ACC112 (cell line): ENCODE data around the gene USP32.
"Not testable (repeated sequence)": the region's sequence is repeated elsewhere in the genome, so short reads cannot be mapped to it uniquely, and the experiment has no call there.

Experiments
- H2AFZ ChIP-seq: fragments of 200-600 bp; sonication (generic); one replicate; pipeline ENCODE4 v1.6.0; 2017; ENCODE audit warnings: antibody characterized with exemption, low read length; ENCODE audit not compliant: unreplicated experiment
- H3K27ac ChIP-seq: fragments of 200-600 bp; sonication (generic); 2 replicates; pipeline ENCODE4 v1.5.1; 2014; ENCODE audit warnings: low read depth, mild to moderate bottlenecking, antibody characterized with exemption, low read length, moderate library complexity
- H3K27me3 ChIP-seq: fragments of 200-600 bp; sonication (generic); 2 replicates; pipeline ENCODE4 v1.6.1; 2014; ENCODE audit warnings: mild to moderate bottlenecking, antibody characterized with exemption, low read length, moderate library complexity, mixed read lengths; ENCODE audit not compliant: insufficient read depth
- H3K36me3 ChIP-seq: fragments of 200-600 bp; sonication (generic); 2 replicates; pipeline ENCODE4 v1.6.1; 2016; ENCODE audit warnings: mild to moderate bottlenecking, antibody characterized with exemption, low read length, moderate library complexity, mixed read lengths; ENCODE audit not compliant: insufficient read depth
- H3K4me1 ChIP-seq: fragments of 200-600 bp; sonication (generic); one replicate; pipeline ENCODE4 v1.6.1; 2016; ENCODE audit warnings: low read length, mixed read lengths; ENCODE audit not compliant: insufficient read depth, unreplicated experiment, control insufficient read depth
- H3K4me3 ChIP-seq: fragments of 200-600 bp; sonication (generic); 2 replicates; pipeline ENCODE4 v1.5.1; 2014; ENCODE audit warnings: mild to moderate bottlenecking, low read depth, low read length
- H3K79me2 ChIP-seq: fragments of 200-600 bp; sonication (generic); one replicate; pipeline ENCODE4 v1.6.0; 2016; ENCODE audit warnings: low read length; ENCODE audit not compliant: control insufficient read depth, unreplicated experiment, insufficient read depth

The USP32 gene

DNA sequence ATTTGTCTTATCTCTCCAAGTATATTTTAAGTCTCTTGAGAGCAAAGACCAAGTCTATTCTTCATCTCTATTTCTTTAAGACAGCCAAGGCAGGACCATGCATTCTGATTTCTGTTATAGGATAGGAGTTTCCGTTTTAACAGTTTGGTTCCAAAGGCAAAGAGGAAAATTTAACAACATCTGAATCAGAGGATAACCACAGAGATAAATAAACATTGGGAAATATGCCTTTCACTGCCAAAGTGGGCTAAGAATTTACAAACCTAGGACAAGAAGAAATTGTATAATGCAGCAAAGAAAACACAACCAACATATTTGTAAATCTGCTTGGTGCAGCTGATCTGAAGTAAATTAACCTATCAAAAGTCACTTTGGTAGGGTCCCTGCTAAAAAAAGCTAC lies 37.7 kb downstream of the USP32 start:
- Histone ChIP-seq H3K4me3 (no peak overlapping the region; the same call in 1 of the 2 replicates), H3K79me2 (peaks cover 55% of the 10 kb centered on the region), H3K4me1 (peaks cover 40% of the 10 kb centered on the region), H3K27me3 (no peaks in the 10 kb centered on the region), H2AFZ (no peak overlapping the region), H3K36me3 (no peaks in the 10 kb centered on the region), H3K27ac (peak overlapping the region; percentile 19)

DNA sequence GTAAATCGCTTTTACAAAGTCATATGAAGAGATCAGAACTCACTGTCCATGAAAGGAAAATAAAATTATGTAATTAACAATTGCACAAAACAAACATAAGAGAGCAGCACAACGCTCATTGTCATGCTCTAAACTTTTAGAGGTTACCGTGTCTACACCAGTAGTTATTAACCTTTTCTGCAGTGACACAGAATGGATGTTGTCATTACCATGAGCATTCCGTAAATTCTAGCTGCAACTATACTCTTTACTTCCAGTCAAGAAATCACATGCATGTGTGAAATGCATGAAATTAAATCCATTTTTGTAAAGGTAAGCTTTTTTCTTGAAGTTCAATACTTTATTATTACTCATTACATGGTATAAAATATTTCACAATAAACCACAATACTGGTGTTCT lies 38.2 kb downstream of the USP32 start:
- Histone ChIP-seq H3K36me3 (no peaks in the 10 kb centered on the region), H2AFZ (no peak overlapping the region), H3K4me3 (no peak overlapping the region), H3K4me1 (peaks cover 40% of the 10 kb centered on the region), H3K79me2 (peaks cover 55% of the 10 kb centered on the region), H3K27ac (peak overlapping the region; percentile 19), H3K27me3 (no peaks in the 10 kb centered on the region)

- Histone ChIP-seq H3K4me3 (no peak overlapping the region), H3K4me1 (peaks cover 40% of the 10 kb centered on the region), H3K36me3 (no peaks in the 10 kb centered on the region), H3K27ac (no peak overlapping the region), H3K27me3 (no peaks in the 10 kb centered on the region), H3K79me2 (peaks cover 63% of the 10 kb centered on the region), H2AFZ (no peak overlapping the region)
These were observed 39.4 kb downstream of the USP32 start for GRCh38 chr17:60352569-60352968.

DNA sequence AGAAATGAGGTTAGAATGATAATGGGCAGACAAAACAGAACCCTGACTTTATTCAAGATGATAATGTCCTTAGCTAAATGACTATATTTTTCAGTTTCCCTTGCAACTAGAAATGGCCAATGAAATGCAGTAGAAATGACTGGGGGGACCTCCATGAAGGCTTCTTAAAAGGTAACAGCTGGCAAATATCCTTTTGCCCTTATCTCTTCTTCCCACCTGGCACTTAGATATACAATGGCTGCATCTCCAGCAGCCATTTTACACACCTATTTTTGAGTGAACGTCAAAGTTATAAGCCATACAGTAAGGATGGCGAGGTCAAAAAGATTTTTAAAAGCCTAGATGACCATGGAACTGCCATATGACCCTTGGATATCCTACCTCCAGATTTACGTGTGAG lies 39.9 kb downstream of the USP32 start:
- peaks cover 37% of the 10 kb centered on the region for H3K4me1 ChIP-seq
- no peaks in the 10 kb centered on the region for H3K36me3 ChIP-seq
- H2AFZ ChIP-seq = no peak overlapping the region
- no peak overlapping the region for H3K27ac ChIP-seq
- no peak overlapping the region for H3K4me3 ChIP-seq
- H3K27me3 ChIP-seq = no peaks in the 10 kb centered on the region
- H3K79me2 ChIP-seq = peaks cover 62% of the 10 kb centered on the region

DNA sequence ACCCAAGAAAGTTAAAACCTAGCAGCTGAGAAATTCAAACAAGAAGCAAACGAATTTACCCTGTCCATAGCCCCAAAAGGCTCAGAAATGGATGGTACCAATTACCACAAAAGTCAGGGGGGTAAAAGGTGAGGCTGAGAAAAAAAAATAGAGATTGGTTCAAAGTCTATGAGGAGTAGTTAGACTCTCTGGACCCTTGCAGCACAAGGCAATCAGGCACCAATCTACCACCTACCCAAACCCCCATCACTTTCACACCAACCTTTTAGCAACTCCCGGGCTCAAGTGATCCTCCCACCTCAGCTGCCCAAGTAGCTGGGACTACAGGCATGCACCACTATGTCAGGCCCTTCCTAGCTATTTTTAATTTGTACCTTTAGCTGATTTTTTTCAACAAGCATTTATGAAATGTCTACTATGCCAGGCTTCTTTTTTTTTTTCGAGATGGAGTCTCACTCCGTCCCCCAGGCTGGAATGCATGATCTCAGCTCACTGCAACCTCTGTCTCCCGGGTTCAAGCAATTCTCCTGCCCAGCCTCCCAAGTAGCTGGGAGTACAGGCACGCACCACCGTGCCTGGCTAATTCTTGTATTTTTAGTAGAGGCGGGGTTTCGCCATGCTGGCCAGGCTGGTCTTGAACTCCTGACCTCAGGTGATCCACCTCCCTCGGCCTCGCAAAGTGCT lies 40.8 kb downstream of the USP32 start:
- Histone ChIP-seq H2AFZ (no peak overlapping the region), H3K27me3 (no peaks in the 10 kb centered on the region), H3K79me2 (peaks cover 62% of the 10 kb centered on the region), H3K4me3 (no peak overlapping the region), H3K4me1 (peaks cover 28% of the 10 kb centered on the region), H3K27ac (no peak overlapping the region), H3K36me3 (no peaks in the 10 kb centered on the region)

DNA sequence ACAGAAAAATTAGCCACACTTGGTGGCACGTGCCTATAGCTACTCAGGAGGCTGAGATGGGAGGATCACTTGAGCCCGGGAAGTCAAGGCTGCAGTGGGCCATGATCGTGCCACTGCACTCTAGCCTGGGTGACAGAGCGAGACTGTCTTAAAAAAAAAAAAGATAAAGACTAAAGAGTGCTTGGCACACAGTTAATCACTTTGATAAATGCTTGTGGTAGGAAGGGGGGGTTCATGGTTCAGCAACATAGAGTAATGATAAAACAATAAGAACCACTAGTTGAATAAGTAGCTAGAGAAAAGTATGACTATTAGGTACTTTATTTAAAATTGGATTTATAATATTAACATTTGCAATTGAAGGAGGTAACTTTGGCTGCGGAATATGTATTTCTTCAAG lies 43.3 kb downstream of the USP32 start:
- Histone ChIP-seq H3K4me1 (peaks cover 5% of the 10 kb centered on the region), H3K27ac (no peak overlapping the region), H2AFZ (no peak overlapping the region), H3K79me2 (peaks cover 45% of the 10 kb centered on the region), H3K36me3 (peaks cover 10% of the 10 kb centered on the region; the same call in 1 of the 2 replicates), H3K4me3 (no peak overlapping the region), H3K27me3 (no peaks in the 10 kb centered on the region)

GRCh38 chr17:60345233-60345632 lies 46.7 kb downstream of the USP32 start:
- peaks cover 10% of the 10 kb centered on the region; the same call in 1 of the 2 replicates for H3K36me3 ChIP-seq
- H3K27me3 ChIP-seq = no peaks in the 10 kb centered on the region
- no peak overlapping the region for H2AFZ ChIP-seq
- no peaks in the 10 kb centered on the region for H3K4me1 ChIP-seq
- no peak overlapping the region for H3K4me3 ChIP-seq
- peaks cover 15% of the 10 kb centered on the region for H3K79me2 ChIP-seq
- no peak overlapping the region for H3K27ac ChIP-seq

DNA sequence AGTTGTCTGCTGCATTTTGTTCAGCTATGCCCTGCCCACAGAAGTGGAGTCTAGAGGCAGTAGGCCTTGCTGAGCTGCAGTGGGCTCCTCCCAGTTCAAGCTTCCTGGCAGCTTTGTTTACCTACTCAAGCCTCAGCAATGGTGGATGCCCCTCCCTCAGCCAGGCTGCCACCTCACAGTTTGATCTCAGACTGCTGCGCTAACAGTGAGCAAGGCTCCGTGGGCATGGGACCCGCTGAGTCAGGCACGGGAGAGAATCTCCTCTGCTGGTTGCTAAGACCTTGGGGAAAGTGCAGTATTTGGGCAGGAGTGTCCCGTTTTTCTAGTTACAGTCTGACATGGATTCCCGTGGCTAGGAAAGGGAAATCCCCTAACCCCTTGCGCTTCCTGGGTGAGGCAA lies 49.4 kb downstream of the USP32 start:
- not testable (repeated sequence) for H3K4me1 ChIP-seq, H3K4me3 ChIP-seq, H3K27me3 ChIP-seq, H3K36me3 ChIP-seq, H2AFZ ChIP-seq, H3K27ac ChIP-seq
- peaks cover 12% of the 10 kb centered on the region for H3K79me2 ChIP-seq

DNA sequence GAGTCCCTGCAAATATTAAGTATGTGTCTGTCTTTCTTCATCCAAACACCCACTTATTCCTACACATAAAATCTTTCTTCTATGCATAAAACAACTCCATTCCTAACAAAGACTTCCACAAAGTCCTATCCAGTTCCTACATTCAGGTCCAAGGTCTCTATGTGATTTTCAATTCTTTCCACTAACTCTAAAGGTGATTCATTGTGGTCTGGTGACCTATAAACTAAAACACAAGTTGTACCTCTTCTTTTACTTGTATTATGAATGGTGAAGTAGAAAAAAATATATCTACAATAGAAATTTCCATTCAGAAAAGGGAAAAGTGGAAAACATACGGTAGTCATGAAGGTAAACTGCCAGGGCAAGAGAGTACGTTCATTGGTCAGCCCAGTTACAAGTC lies 56.6 kb downstream of the USP32 start:
- Histone ChIP-seq H3K4me3 (no peak overlapping the region), H3K79me2 (peaks cover 32% of the 10 kb centered on the region), H2AFZ (no peak overlapping the region), H3K36me3 (peaks cover 4% of the 10 kb centered on the region; the same call in 1 of the 2 replicates), H3K4me1 (no peaks in the 10 kb centered on the region), H3K27ac (no peak overlapping the region), H3K27me3 (no peaks in the 10 kb centered on the region)

GRCh38 chr17:60333628-60334031 lies 58.3 kb downstream of the USP32 start:
- Histone ChIP-seq H3K36me3 (peaks cover 7% of the 10 kb centered on the region), H3K4me3 (no peak overlapping the region), H3K79me2 (peaks cover 38% of the 10 kb centered on the region), H3K27me3 (no peaks in the 10 kb centered on the region), H2AFZ (no peak overlapping the region), H3K27ac (no peak overlapping the region), H3K4me1 (no peaks in the 10 kb centered on the region)

GRCh38 chr17:60333072-60333471 lies 58.9 kb downstream of the USP32 start:
- Histone ChIP-seq H3K36me3 (peaks cover 12% of the 10 kb centered on the region), H3K79me2 (peaks cover 34% of the 10 kb centered on the region)
- H3K27ac ChIP-seq, H3K4me1 ChIP-seq, H3K27me3 ChIP-seq, H3K4me3 ChIP-seq, H2AFZ ChIP-seq: not testable (repeated sequence)
